VCaP (cell line): ENCODE data around the gene ANKLE1.

Experiments
- H3K27ac ChIP-seq: fragments of 450-650 bp; 2 replicates; pipeline ENCODE4 v1.5.1; 2017
- TF ChIP-seq, protein P1 (sequence below): fragments of 450-650 bp; conservative IDR thresholded peaks from 2 replicates; pipeline ENCODE4 v1.5.1; 2017; ENCODE audit warnings: mild to moderate bottlenecking, moderate library complexity

ANKLE1 gene

DNA sequence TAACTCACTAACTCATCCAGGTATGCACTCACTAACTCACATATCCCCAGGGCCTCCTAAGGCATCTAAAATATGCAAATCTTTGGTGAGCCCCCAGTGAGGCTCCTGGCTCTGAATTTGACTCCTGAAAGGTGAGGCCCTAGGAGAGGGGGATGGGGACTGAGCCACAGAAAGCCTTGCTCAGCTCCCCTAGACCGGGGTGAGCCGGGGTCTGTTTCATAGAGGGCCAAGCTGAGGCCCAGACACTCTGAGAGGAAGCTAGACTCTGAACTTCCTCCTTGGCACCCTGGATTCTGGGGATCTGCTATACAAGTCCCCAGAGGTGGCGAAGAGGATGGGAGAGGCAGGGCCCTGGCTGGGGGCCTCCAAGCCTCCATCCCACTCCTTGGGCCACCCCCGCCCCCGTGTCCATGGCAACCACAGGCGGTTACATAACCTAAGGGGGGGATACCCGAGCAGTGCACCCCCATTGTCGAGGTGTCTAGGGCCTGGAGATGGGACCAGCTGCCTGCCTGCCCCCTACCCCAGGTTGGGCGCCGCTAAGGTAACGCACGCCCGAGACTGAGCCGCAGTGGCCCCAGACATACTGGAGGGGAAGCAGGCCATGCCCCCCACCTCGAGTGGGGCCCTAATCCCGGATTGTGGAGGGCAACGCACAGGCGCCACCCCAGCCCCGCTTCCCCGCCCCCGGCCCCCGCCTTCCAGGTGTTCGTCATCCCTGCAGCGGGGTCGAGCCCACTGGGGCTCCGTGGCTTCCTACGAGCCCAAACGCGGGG is 20.9 kb downstream of the ANKLE1 start:
- TF ChIP-seq, protein P1, sequence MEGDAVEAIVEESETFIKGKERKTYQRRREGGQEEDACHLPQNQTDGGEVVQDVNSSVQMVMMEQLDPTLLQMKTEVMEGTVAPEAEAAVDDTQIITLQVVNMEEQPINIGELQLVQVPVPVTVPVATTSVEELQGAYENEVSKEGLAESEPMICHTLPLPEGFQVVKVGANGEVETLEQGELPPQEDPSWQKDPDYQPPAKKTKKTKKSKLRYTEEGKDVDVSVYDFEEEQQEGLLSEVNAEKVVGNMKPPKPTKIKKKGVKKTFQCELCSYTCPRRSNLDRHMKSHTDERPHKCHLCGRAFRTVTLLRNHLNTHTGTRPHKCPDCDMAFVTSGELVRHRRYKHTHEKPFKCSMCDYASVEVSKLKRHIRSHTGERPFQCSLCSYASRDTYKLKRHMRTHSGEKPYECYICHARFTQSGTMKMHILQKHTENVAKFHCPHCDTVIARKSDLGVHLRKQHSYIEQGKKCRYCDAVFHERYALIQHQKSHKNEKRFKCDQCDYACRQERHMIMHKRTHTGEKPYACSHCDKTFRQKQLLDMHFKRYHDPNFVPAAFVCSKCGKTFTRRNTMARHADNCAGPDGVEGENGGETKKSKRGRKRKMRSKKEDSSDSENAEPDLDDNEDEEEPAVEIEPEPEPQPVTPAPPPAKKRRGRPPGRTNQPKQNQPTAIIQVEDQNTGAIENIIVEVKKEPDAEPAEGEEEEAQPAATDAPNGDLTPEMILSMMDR = no peak
- H3K27ac ChIP-seq = peak overlapping the region; percentile 78; the same call in 1 of the 2 replicates

DNA sequence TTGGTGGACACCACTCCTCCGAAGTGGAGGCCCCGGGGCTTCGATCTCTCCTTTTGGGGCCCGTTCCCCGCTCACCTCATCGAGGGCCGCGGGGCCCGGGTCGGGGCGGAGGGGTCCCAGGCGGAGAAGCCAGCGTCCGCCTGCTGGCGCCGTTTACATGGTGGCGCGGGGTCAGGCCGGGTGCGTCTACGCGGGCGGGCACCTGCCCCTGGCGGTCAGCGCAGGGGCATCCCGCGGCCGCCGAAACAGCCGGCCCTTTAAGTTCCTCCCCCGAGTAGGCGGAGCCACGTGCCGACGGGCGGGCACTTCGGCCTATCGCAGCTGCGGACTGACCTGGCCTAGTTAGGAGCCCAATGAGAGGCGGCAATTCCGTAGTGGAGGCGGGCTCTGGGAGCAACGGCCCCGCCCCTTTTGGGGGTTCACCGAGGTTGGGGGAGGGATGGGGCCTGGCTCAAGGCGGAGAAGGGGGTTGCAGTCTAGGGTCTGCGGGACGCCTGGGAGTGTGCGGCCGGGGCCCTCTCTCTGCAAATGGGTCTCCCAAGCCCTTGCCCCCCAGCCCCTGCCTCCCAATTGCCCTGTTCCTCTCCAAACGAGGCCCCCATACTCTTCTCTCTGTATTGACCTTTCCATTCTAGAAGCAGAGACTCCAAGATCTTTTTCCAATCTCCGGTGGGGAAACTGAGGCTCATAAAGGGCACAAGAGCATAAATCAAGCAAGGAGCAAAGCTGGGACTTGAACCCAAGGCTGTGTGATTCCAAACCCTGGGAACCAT is 21.7 kb downstream of the ANKLE1 start, which contains the start of gene ABHD8:
TSS of gene ABHD8 (minus strand) at position 259 of the 773 bp plus-strand sequence. CDS start 1,809 bp downstream, outside the sequence.
- H3K27ac ChIP-seq = peak within 1 kb of the TSS; percentile 78; the same call in 1 of the 2 replicates
- TF ChIP-seq, protein P1 = peak; percentile 79

DNA sequence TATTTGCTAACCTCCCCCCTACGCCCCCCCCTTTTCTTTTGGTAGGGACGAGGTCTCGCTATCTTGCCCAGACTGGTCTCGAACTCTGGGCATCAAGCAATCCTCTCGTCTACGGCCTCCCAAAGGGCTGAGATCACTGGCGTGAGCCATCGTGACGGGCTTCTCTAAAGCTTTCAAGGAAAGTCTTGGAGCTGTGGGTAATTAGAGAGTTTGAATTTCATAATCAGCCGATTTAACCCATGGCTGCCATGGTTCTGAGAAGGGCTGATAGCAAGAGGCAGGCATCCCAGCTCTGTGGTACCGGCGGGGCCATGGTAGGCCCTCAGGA is 22.2 kb downstream of the ANKLE1 start:
- H3K27ac ChIP-seq = peak overlapping the region; percentile 78; the same call in 1 of the 2 replicates
- TF ChIP-seq, protein P1 = no peak

DNA sequence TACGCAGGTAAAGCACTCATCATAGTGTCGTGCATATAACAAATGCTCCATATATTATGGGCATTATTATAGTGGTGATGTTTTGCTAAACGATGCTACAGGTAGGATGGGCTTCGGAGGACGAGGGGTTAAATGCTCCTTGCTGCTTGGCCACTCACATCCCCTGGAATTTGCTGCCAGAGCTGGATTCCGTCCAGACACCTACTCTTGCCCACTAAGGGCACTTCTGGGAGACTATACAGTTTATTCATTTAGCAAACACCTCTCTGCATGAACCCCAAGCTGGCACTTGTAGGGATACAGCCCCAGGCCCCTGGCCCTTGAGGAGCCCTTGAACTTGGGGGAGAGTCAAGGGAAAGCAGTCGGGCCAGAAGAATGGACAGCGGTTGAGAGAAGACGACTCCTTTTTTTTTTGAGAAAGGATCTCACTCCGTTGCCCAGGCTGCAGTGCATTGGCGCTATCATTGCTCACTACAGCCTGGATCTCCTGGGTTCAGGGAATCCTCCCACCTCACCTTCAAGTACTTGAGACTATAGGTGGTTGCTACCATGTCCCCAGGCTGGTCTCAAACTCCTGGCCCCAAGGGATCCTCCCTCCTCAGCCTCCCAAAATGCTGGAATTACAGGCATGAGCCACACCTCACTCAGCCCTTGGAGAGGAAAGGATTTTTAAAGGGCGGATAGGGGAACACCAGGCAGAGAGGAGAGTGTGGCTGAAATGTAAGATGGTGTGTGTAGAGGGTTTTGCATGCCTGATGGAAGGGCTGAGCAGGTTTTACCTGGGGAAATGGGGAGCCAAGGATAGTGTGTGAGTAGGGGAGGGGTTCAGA is 22.9 kb downstream of the ANKLE1 start:
- H3K27ac ChIP-seq = peak overlapping the region; percentile 98
- TF ChIP-seq, protein P1 = no peak

DNA sequence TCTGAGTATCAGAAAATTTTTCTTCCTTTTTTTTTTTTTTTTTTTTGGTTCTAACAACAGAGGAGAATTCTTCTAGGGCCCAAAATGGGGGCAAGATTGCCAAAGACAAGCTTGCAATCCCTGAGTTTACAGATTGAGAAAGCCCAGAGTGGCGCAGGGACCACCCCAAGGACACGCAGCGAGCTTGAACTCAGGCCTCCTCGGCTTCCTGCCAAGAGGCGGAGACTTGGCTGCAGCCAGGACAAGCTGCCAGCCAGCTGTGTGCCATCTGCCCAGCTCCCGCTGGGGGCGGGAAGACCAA is 23.5 kb downstream of the ANKLE1 start:
- H3K27ac ChIP-seq = peak overlapping the region; percentile 98
- TF ChIP-seq, protein P1 = 0 out of 2 replicates have a peak, but pooled peaks have one; percentile 16

DNA sequence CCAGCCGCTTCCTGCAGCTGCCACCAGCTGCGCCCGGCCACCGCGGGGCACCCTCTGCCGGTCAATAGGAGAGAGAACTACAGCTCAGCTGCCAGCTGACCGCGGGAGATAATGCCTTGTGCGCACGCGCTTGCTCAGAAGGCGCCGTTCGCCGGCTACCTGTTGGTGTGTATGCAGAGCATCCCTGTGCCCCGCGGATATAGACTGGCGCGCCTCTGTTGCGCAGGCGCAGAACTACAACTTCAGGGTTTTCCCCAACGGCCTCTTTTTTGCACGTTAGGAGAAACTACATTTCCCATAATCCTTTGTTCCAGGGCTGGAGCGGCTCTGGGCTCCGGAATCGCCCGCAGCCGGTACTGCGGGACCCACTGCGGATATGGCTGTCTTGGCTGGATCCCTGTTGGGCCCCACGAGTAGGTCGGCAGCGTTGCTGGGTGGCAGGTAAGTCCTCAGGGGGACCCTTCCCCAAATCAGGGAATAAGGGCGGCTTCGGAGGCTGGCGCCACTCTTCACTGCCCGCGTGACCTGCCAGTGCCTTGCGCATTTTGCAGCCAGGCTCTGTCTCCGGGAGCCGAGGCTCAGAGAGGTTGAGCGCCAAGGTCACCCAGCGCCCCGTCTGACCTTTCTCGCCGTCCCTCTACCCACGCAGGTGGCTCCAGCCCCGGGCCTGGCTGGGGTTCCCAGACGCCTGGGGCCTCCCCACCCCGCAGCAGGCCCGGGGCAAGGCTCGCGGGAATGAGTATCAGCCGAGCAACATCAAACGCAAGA is 24.0 kb downstream of the ANKLE1 start, which contains the start of gene MRPL34:
TSS of gene MRPL34 (plus strand) at position 356 of the 768 bp plus-strand sequence. CDS start at position 377, 21 bp downstream.
- TF ChIP-seq, protein P1 = peak; percentile 97
- H3K27ac ChIP-seq = peak within 1 kb of the TSS; percentile 98
